GM12878 (cell line): ENCODE measurements around the gene RETREG1.

ENCODE experiments used
- ELK1 ChIP-seq: IDR thresholded peaks from 2 replicates; pipeline ENCODE4 v1.6.1; 2012; ENCODE audit warnings: low read depth, low read length, improper control_type of control experiment
- POLR2A ChIP-seq: IDR thresholded peaks from 2 replicates; pipeline ENCODE4 v1.6.1; 2011; ENCODE audit warnings: low read depth, mild to moderate bottlenecking, low read length
- ZBTB33 ChIP-seq: fragments of 450-650 bp; IDR thresholded peaks from 2 replicates; pipeline ENCODE4 v1.6.1; 2017; ENCODE audit warnings: mild to moderate bottlenecking

GRCh38 chr5:16456103-16456832 is 160.5 kb downstream of the RETREG1 start:
- TF ChIP-seq ZBTB33, result no peak
- TF ChIP-seq POLR2A, result no peak
- no peak for TF ChIP-seq ELK1
